Vagina (tissue), 2 donors: ENCODE data around the gene PLEKHM3. TPM values are rescaled to one million over a fixed set of nuclear protein-coding genes. Genes with fewer than 3 reads are reported as not detected.

Experiments
- DNase-seq, 2 donors: peaks; one replicate each; pipeline ENCODE4 v3.0.0-alpha.2; 2017; ENCODE audit errors: extremely low spot score in 2 of 2
- H3K27ac ChIP-seq: fragments of 200-600 bp; sonication (generic); one replicate; pipeline ENCODE4 v1.5.1; 2019
- H3K27me3 ChIP-seq: fragments of 200-600 bp; sonication (generic); one replicate; pipeline ENCODE4 v1.5.1; 2019
- H3K36me3 ChIP-seq, 2 donors: fragments of 200-600 bp; sonication (generic); one replicate each; pipeline ENCODE4 v1.5.1; 2017 to 2019
- H3K4me1 ChIP-seq: fragments of 200-600 bp; sonication (generic); one replicate; pipeline ENCODE4 v1.5.1; 2019
- H3K4me3 ChIP-seq, 2 donors: fragments of 200-600 bp; sonication (generic); 1 replicate in 1 of 2; 2 replicates in 1 of 2; pipeline ENCODE4 v1.5.1; 2016 to 2019
- H3K9me3 ChIP-seq: fragments of 200-600 bp; sonication (generic); one replicate; pipeline ENCODE4 v1.5.1; 2019
- POLR2A ChIP-seq, 2 donors: fragments of 450-650 bp; IDR thresholded peaks; one replicate each; pipeline ENCODE4 v1.6.1; 2017; ENCODE audit warnings: antibody characterized with exemption in 2 of 2, mild to moderate bottlenecking in 2 of 2, moderate library complexity in 2 of 2
- POLR2AphosphoS5 ChIP-seq, 2 donors: sonication (generic); formaldehyde crosslinking; IDR thresholded peaks; one replicate each; pipeline ENCODE4 v1.9.0; 2017; ENCODE audit warnings: antibody characterized with exemption in 2 of 2, mild to moderate bottlenecking in 2 of 2, low read depth in 1 of 2; ENCODE audit not compliant: insufficient read depth in 1 of 2
- intact Hi-C: fragments of 100-400 bp; cut with DNase I; formaldehyde crosslinking; loops from one replicate; pipeline ENCODE4 v1.15.1; 2023
- total RNA-seq: library from RNA; depleted of rRNA; stranded (reverse); fragments of >200 nt; gene quantifications from one replicate; pipeline ENCODE4 v1.2.3, GENCODE V29; 2016
- TF ChIP-seq, protein P1 (sequence below), 3 experiments: fragments of 450-650 bp in 2 of 3; fragments of 200-600 bp in 1 of 3; sonication (generic) in 1 of 3; IDR thresholded peaks; one replicate each; pipeline ENCODE4 v1.5.1; 2017 to 2019; ENCODE audit warnings: antibody characterized with exemption in 3 of 3, mild to moderate bottlenecking in 2 of 3, moderate library complexity in 2 of 3

Gene PLEKHM3
- total RNA-seq, 1 donor from 2014 or later = 21.4 TPM

DNA sequence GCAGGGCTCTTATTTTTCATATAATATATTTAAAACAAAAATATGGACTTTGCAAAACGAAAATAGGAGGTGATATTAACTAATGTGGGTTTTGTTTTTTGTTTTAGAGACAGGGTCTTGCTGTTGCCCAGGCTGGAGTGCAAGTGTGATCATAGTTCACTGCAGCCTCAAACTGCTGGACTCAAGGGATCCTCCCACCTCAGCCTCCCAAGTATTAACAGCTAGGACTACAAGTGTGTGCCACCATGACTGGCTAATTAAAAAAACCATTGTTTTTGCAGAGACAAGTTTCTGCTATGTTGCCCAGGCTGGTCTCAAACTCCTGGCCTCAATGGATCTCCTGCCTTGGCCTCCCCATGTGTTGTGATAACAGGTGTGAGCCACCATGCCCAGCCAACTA lies 185.2 kb downstream of the PLEKHM3 start:
- DNase-seq = no peak
- intact Hi-C loops = no loop called here

DNA sequence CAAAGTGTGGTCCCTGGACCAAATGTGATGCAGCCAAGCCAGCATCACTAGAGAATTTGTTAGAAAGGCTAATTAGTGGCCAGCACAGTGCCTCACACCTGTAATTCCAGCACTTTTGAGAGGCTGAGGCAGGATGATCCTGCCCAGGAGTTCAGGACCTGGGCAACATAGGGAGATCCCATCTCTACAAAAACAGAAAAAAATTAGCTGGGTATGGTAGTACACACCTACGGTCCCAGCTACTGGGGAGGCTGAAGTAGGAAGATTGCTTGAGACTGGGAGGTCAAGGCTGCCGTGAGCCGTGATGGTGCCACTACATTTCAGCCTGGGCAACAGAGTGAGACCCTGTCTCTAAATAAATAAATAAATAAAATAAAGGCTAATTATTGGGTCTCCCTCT lies 185.8 kb downstream of the PLEKHM3 start:
- H3K27ac ChIP-seq = no peak overlapping the region
- H3K9me3 ChIP-seq = no peaks in the 10 kb centered on the region
- DNase-seq = no peak
- no peak overlapping the region for H3K4me3 ChIP-seq
- peaks cover 6% of the 10 kb centered on the region for H3K4me1 ChIP-seq
- intact Hi-C loops = no loop called here
- no peaks in the 10 kb centered on the region for H3K36me3 ChIP-seq
- no peak for TF ChIP-seq POLR2A (IDR thresholded peaks at IDR 0.05)
- no peak for TF ChIP-seq POLR2AphosphoS5 (IDR thresholded peaks at IDR 0.05; ENCODE audit: insufficient read depth in 1 of 2, low read depth in 1 of 2)
- TF ChIP-seq, protein P1, sequence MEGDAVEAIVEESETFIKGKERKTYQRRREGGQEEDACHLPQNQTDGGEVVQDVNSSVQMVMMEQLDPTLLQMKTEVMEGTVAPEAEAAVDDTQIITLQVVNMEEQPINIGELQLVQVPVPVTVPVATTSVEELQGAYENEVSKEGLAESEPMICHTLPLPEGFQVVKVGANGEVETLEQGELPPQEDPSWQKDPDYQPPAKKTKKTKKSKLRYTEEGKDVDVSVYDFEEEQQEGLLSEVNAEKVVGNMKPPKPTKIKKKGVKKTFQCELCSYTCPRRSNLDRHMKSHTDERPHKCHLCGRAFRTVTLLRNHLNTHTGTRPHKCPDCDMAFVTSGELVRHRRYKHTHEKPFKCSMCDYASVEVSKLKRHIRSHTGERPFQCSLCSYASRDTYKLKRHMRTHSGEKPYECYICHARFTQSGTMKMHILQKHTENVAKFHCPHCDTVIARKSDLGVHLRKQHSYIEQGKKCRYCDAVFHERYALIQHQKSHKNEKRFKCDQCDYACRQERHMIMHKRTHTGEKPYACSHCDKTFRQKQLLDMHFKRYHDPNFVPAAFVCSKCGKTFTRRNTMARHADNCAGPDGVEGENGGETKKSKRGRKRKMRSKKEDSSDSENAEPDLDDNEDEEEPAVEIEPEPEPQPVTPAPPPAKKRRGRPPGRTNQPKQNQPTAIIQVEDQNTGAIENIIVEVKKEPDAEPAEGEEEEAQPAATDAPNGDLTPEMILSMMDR (IDR thresholded peaks at IDR 0.05) = no peak
- no peaks in the 10 kb centered on the region for H3K27me3 ChIP-seq

More for the DNA sequence above, 185.2 kb downstream of the PLEKHM3 start:
- Histone ChIP-seq H3K27me3 (no peaks in the 10 kb centered on the region), H3K27ac (no peak overlapping the region), H3K9me3 (no peaks in the 10 kb centered on the region), H3K4me3 (no peak overlapping the region), H3K36me3 (no peaks in the 10 kb centered on the region), H3K4me1 (peaks cover 6% of the 10 kb centered on the region)
- TF ChIP-seq, protein P1 (IDR thresholded peaks at IDR 0.05) = no peak
- no peak for TF ChIP-seq POLR2A (IDR thresholded peaks at IDR 0.05)
- TF ChIP-seq POLR2AphosphoS5 (IDR thresholded peaks at IDR 0.05; ENCODE audit: insufficient read depth in 1 of 2, low read depth in 1 of 2) = no peak

DNA sequence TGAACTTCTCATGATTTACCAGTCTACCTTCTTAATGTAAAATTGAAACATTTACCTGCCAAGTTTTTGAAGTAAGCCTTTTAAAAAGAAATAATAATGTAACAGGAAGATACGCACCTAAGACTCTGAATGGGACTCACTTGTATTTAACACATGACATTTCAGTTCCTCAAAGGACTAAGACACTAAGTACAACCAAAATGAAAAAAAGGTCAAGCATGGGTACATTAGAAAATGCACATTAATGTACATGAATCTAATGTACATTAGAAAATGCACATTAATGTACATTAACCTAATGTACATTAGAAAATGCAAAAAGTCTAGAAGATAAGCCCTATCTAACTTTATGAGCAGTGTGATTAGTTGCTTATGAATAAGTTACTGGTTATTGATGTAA lies 186.3 kb downstream of the PLEKHM3 start:
- Histone ChIP-seq H3K27ac (no peak overlapping the region), H3K27me3 (no peaks in the 10 kb centered on the region), H3K4me1 (peaks cover 6% of the 10 kb centered on the region), H3K36me3 (no peaks in the 10 kb centered on the region), H3K9me3 (no peaks in the 10 kb centered on the region), H3K4me3 (no peak overlapping the region)
- TF ChIP-seq POLR2A (IDR thresholded peaks at IDR 0.05) = no peak
- no peak for TF ChIP-seq POLR2AphosphoS5 (IDR thresholded peaks at IDR 0.05; ENCODE audit: insufficient read depth in 1 of 2, low read depth in 1 of 2)
- TF ChIP-seq, protein P1 (IDR thresholded peaks at IDR 0.05) = no peak
- DNase-seq = no peak
- intact Hi-C loops = no loop called here

DNA sequence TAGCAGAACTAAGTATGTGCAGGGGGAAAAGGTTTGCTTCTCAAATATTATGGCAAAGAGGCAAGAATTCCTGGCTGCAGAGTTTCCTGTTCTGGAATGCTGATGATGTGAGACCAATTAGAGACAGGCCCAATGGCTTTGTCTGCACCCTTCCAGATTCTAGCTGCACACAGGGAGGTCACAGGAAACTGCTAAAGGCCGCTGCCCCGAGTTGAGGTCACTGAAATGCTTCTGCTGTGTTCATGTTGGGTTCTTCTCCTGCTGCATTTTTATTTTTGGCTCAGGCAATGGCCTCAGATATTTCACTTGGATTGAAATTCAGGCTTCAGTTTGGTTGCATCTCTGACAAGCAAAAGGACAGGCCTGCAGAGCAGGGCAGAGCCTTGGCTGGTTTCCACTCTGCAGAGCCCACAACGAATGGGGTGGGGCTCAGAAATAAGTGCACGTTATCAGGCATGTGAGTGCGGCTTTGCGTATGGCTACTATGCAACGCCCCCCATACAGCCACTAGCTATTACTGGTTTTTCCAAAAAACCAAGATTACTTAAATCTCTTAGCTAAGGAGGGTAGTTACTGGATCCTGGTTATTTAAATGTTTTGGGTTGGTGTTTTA lies 188.7 kb downstream of the PLEKHM3 start:
- Histone ChIP-seq H3K27ac (no peak overlapping the region), H3K9me3 (no peaks in the 10 kb centered on the region), H3K4me3 (no peak overlapping the region), H3K36me3 (no peaks in the 10 kb centered on the region), H3K27me3 (no peaks in the 10 kb centered on the region), H3K4me1 (peaks cover 6% of the 10 kb centered on the region)
- DNase-seq = no peak
- no peak for TF ChIP-seq POLR2A (IDR thresholded peaks at IDR 0.05)
- no peak for TF ChIP-seq POLR2AphosphoS5 (IDR thresholded peaks at IDR 0.05; ENCODE audit: insufficient read depth in 1 of 2, low read depth in 1 of 2)
- TF ChIP-seq, protein P1 (IDR thresholded peaks at IDR 0.05) = no peak
- intact Hi-C loops = no loop called here

DNA sequence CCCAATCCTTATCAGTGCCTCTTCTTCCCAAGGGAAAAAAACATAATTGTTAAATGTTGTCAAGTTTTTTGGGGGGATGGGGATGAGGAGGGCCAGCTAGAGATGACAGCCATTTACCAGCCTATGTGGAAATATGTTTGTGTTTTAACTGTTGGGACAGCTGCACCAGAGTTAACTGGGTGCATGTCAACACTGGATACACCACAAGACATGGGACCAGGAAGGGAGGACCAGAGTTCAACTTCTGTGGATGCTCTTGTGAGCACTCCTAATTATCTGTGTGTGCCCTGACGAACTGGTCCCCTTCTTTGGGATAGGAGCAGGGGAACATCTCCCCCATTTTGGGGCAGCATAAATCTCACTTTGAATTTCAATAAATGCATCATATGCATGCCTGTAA lies 189.5 kb downstream of the PLEKHM3 start:
- no peak for TF ChIP-seq POLR2A (IDR thresholded peaks at IDR 0.05)
- TF ChIP-seq, protein P1 (IDR thresholded peaks at IDR 0.05) = no peak
- no peak for TF ChIP-seq POLR2AphosphoS5 (IDR thresholded peaks at IDR 0.05; ENCODE audit: insufficient read depth in 1 of 2, low read depth in 1 of 2)
- DNase-seq = no peak
- no peaks in the 10 kb centered on the region for H3K27me3 ChIP-seq
- H3K27ac ChIP-seq = no peak overlapping the region
- peaks cover 6% of the 10 kb centered on the region for H3K4me1 ChIP-seq
- intact Hi-C loops = no loop called here
- no peaks in the 10 kb centered on the region for H3K9me3 ChIP-seq
- H3K36me3 ChIP-seq = no peaks in the 10 kb centered on the region
- H3K4me3 ChIP-seq = no peak overlapping the region
